Measurements from ENCODE around the gene PRSS48.

DNA sequence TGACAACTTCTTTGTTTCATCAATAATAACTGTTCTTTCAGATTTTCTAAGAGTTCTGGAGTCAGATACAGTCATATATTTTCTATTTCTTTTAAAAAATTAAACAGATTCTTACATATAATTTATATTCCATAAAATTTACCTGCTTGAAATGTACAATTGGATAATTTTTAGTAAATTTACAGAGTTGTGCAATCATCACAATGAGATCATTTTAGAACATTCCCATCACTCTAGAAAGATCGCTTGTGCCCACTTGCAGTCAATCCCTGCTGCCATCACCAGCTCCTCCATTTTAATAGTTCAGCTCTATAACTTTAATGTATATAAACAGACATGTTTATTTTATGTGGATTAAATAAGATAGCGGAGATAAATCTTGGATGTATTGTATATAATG, 29.6 kb upstream of the PRSS48 start:
- TF ChIP-seq, protein P1, sequence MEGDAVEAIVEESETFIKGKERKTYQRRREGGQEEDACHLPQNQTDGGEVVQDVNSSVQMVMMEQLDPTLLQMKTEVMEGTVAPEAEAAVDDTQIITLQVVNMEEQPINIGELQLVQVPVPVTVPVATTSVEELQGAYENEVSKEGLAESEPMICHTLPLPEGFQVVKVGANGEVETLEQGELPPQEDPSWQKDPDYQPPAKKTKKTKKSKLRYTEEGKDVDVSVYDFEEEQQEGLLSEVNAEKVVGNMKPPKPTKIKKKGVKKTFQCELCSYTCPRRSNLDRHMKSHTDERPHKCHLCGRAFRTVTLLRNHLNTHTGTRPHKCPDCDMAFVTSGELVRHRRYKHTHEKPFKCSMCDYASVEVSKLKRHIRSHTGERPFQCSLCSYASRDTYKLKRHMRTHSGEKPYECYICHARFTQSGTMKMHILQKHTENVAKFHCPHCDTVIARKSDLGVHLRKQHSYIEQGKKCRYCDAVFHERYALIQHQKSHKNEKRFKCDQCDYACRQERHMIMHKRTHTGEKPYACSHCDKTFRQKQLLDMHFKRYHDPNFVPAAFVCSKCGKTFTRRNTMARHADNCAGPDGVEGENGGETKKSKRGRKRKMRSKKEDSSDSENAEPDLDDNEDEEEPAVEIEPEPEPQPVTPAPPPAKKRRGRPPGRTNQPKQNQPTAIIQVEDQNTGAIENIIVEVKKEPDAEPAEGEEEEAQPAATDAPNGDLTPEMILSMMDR (IDR thresholded peaks at IDR 0.05; ENCODE audit: low read length): no peak
- no peak for TF ChIP-seq EZH2 (optimal IDR thresholded peaks at IDR 0.05; ENCODE audit: low read depth, low read length)
- no peak for TF ChIP-seq EZH2phosphoT487 (IDR thresholded peaks at IDR 0.05; ENCODE audit: low read length)

All from MM.1S (cell line).